ENCODE data around the gene ALDH1A3. TPM values are rescaled to one million over a fixed set of nuclear protein-coding genes. Genes with fewer than 3 reads are reported as not detected.

The ALDH1A3 gene
- total and polyA plus RNA-seq, 4 donors: 0.79 to 8.4 (median 1.4) TPM

GRCh38 chr15:100867433-100867832 lies 12.2 kb upstream of the ALDH1A3 start:
- DNase-seq (ENCODE audit: low spot score): no peak
- Histone ChIP-seq H3K36me3 (ENCODE audit: control insufficient read depth in 4 of 4, insufficient read depth in 3 of 4, low read depth in 1 of 4, low read length in 3 of 4) (no peaks in the 10 kb centered on the region), H3K9me3 (ENCODE audit: control insufficient read depth in 4 of 4, low read length in 3 of 4) (peaks cover 0 to 7% (median 0%) of the 10 kb centered on the region in 4 donors), H3K9ac (ENCODE audit: low read depth in 1 of 2, low read length in 2 of 2) (no peak overlapping the region), H3K4me1 (ENCODE audit: control insufficient read depth in 4 of 4, insufficient read depth in 4 of 4, low read length in 3 of 4) (no peaks in the 10 kb centered on the region), H3K4me3 (ENCODE audit: low read depth in 1 of 3, low read length in 3 of 3) (no peak overlapping the region), H3K27ac (ENCODE audit: low read depth in 1 of 2, low read length in 2 of 2) (no peak overlapping the region), H3K27me3 (ENCODE audit: control insufficient read depth in 4 of 4, insufficient read depth in 4 of 4, low read length in 3 of 4) (peaks cover 0 to 2% (median 0%) of the 10 kb centered on the region in 4 donors)
- WGBS: 65% methylated on average over 3 of the region's 3 CpGs
- TF ChIP-seq HNF4A (conservative IDR thresholded peaks at IDR 0.05): no peak
- TF ChIP-seq GABPA (IDR thresholded peaks at IDR 0.05 in 1 of 2, conservative IDR thresholded peaks at IDR 0.05 in 1 of 2): no peak
- no peak for TF ChIP-seq FOXA2 (IDR thresholded peaks at IDR 0.05)
- TF ChIP-seq RAD21 (IDR thresholded peaks at IDR 0.05): no peak
- no peak for TF ChIP-seq ZBTB33 (IDR thresholded peaks at IDR 0.05)
- TF ChIP-seq NR2F2 (IDR thresholded peaks at IDR 0.05): no peak

DNA sequence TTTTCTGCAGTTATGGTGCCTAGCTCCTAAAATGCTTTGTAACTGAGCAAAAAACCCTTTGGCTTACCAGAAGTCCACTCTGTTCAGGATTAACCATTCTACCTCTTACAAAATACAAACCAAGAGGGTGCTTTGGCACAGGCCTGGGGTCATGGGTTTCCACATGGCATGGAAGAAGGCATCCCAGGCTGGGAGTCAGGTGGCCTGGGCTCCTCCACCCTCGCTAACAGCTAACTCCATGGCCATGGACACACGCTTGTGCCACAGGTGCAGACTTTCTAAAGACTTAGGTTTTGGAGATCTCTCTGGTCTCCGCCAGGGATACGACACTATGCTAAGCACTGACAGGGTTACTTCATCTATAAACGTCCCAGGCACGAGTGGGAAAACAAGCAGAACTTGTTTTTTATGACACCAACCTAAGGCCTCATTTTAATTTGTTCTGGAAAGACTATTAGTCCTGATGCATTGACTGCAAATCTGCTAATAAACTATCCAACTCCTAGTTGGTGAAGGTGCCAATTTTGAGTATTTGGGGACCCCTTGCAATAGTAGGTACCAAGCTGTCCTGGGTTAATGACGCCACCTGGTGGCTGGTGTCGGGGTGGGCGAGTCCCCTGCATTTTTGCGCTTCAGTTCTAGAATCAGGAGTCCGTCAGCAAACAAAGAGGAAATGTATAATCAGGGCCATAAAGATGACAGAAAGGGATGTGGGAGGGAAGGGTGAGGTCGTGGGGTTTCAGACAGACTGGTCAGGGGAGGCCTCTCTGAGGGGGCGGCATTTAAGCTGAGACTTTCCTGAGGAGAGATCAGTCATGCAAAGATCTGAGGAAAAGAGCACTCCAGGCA lies 10.3 kb upstream of the ALDH1A3 start:
- no peak for DNase-seq (ENCODE audit: low spot score)

GRCh38 chr15:100873029-100873677 lies 6.5 kb upstream of the ALDH1A3 start:
- TF ChIP-seq FOXA2 (IDR thresholded peaks at IDR 0.05): no peak
- no peak for TF ChIP-seq JUND (IDR thresholded peaks at IDR 0.05)
- TF ChIP-seq, protein P1, sequence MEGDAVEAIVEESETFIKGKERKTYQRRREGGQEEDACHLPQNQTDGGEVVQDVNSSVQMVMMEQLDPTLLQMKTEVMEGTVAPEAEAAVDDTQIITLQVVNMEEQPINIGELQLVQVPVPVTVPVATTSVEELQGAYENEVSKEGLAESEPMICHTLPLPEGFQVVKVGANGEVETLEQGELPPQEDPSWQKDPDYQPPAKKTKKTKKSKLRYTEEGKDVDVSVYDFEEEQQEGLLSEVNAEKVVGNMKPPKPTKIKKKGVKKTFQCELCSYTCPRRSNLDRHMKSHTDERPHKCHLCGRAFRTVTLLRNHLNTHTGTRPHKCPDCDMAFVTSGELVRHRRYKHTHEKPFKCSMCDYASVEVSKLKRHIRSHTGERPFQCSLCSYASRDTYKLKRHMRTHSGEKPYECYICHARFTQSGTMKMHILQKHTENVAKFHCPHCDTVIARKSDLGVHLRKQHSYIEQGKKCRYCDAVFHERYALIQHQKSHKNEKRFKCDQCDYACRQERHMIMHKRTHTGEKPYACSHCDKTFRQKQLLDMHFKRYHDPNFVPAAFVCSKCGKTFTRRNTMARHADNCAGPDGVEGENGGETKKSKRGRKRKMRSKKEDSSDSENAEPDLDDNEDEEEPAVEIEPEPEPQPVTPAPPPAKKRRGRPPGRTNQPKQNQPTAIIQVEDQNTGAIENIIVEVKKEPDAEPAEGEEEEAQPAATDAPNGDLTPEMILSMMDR (IDR thresholded peaks at IDR 0.05; ENCODE audit: low read depth, low read length, missing input control): peak; percentile 96
- TF ChIP-seq RAD21 (IDR thresholded peaks at IDR 0.05): peak; percentile 93 to 96
- DNase-seq (ENCODE audit: low spot score): peak; percentile 53
- Histone ChIP-seq H3K36me3 (ENCODE audit: control insufficient read depth in 4 of 4, insufficient read depth in 3 of 4, low read depth in 1 of 4, low read length in 3 of 4) (no peaks in the 10 kb centered on the region), H3K4me1 (ENCODE audit: control insufficient read depth in 4 of 4, insufficient read depth in 4 of 4, low read length in 3 of 4) (no peaks in the 10 kb centered on the region), H3K27me3 (ENCODE audit: control insufficient read depth in 4 of 4, insufficient read depth in 4 of 4, low read length in 3 of 4) (peaks cover 0 to 7% (median 2%) of the 10 kb centered on the region in 4 donors), H3K9me3 (ENCODE audit: control insufficient read depth in 4 of 4, low read length in 3 of 4) (peaks cover 0 to 7% (median 0%) of the 10 kb centered on the region in 4 donors), H3K4me3 (ENCODE audit: low read depth in 1 of 3, low read length in 3 of 3) (no peak overlapping the region), H3K9ac (ENCODE audit: low read depth in 1 of 2, low read length in 2 of 2) (no peak overlapping the region), H3K27ac (ENCODE audit: low read depth in 1 of 2, low read length in 2 of 2) (no peak overlapping the region)
- WGBS: 41% methylated on average over 2 of the region's 2 CpGs

More for the DNA sequence above, 10.3 kb upstream of the ALDH1A3 start:
- WGBS: 66% methylated on average over 13 of the region's 13 CpGs
- no peak overlapping the region for H3K9ac ChIP-seq (ENCODE audit: low read depth in 1 of 2, low read length in 2 of 2)
- no peak for TF ChIP-seq EGR1 (IDR thresholded peaks at IDR 0.05; ENCODE audit: low read depth in 2 of 2)
- TF ChIP-seq FOXA1 (IDR thresholded peaks at IDR 0.05): no peak
- TF ChIP-seq, protein P2, sequence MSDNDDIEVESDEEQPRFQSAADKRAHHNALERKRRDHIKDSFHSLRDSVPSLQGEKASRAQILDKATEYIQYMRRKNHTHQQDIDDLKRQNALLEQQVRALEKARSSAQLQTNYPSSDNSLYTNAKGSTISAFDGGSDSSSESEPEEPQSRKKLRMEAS (IDR thresholded peaks at IDR 0.05): no peak
- TF ChIP-seq, protein P1 (IDR thresholded peaks at IDR 0.05; ENCODE audit: low read depth, low read length, missing input control): peak; percentile 7
- no peak for TF ChIP-seq HNF4A (conservative IDR thresholded peaks at IDR 0.05)
- H3K4me1 ChIP-seq (ENCODE audit: control insufficient read depth in 4 of 4, insufficient read depth in 4 of 4, low read length in 3 of 4): no peaks in the 10 kb centered on the region
- no peak overlapping the region for H3K27ac ChIP-seq (ENCODE audit: low read depth in 1 of 2, low read length in 2 of 2)
- peaks cover 0 to 2% (median 0%) of the 10 kb centered on the region in 4 donors for H3K27me3 ChIP-seq (ENCODE audit: control insufficient read depth in 4 of 4, insufficient read depth in 4 of 4, low read length in 3 of 4)
- peaks cover 0 to 7% (median 0%) of the 10 kb centered on the region in 4 donors for H3K9me3 ChIP-seq (ENCODE audit: control insufficient read depth in 4 of 4, low read length in 3 of 4)
- H3K4me3 ChIP-seq (ENCODE audit: low read depth in 1 of 3, low read length in 3 of 3): no peak overlapping the region
- no peaks in the 10 kb centered on the region for H3K36me3 ChIP-seq (ENCODE audit: control insufficient read depth in 4 of 4, insufficient read depth in 3 of 4, low read depth in 1 of 4, low read length in 3 of 4)
